ENCODE results near the gene OR4C13. TPM values are rescaled to one million over a fixed set of nuclear protein-coding genes. Genes with fewer than 3 reads are reported as not detected.
A peak's percentile ranks its signal among the peaks of the same experiment; 100 is the strongest.
"Not testable (repeated sequence)": the region's sequence is repeated elsewhere in the genome, so short reads cannot be mapped to it uniquely, and the experiment has no call there.

OR4C13 gene
- not detected for total RNA-seq

- DNase-seq (ENCODE audit: low read depth in 2 of 3, low spot score in 2 of 3): no peak
Measured at GRCh38 chr11:49952091-49952490, at the start of gene OR4C13. Gene OR4C13, plus strand, starts transcription at chr11:49952391. Its CDS starts 32 bp downstream, at chr11:49952423.

GRCh38 chr11:49911516-49911915 is 40.7 kb upstream of the OR4C13 start:
- DNase-seq (ENCODE audit: low read depth in 2 of 3, low spot score in 2 of 3): not testable (repeated sequence)

GRCh38 chr11:49948701-49949100 is 3.5 kb upstream of the OR4C13 start:
- DNase-seq (ENCODE audit: low read depth in 2 of 3, low spot score in 2 of 3): not testable (repeated sequence)

GRCh38 chr11:49973439-49973838 is 21.2 kb downstream of the OR4C13 start:
- not testable (repeated sequence) for DNase-seq (ENCODE audit: low read depth in 2 of 3, low spot score in 2 of 3)

- not testable (repeated sequence) for DNase-seq (ENCODE audit: low read depth in 2 of 3, low spot score in 2 of 3)
Measured at GRCh38 chr11:49982435-49982834, 30.2 kb downstream of the OR4C13 start, which contains the start of gene OR4C12. Gene OR4C12, minus strand, starts transcription at chr11:49982535. Its CDS starts 34 bp downstream, at chr11:49982501.

GRCh38 chr11:49995565-49995964 is 43.4 kb downstream of the OR4C13 start:
- peak in 2 of 3 donors; percentile 25 to 54 for DNase-seq (ENCODE audit: low read depth in 2 of 3, low spot score in 2 of 3)

Other genes with a start within 250 kb of the OR4C13 start
- not detected for gene OR4C12, start 30.1 kb downstream of the OR4C13 start, total RNA-seq
- gene OR4C45, start 80.5 kb downstream of the OR4C13 start, total RNA-seq: not detected

Data from hematopoietic multipotent progenitor cell (in vitro differentiated cells).